ENCODE results near the gene LBX2.

Gene LBX2

GRCh38 chr2:74502720-74503505, 3.5 kb upstream of the LBX2 start:
- Histone ChIP-seq H3K79me2 (ENCODE audit: insufficient read depth, low read length) (peaks cover 23% of the 10 kb centered on the region), H3K9me2 (replicated peaks; ENCODE audit: low read depth, low read length) (no peaks in the 10 kb centered on the region), H2AFZ (ENCODE audit: low read length) (peak overlapping the region; percentile 83), H3K4me1 (ENCODE audit: insufficient read depth, low read length, poor library complexity, severe bottlenecking) (peaks cover 20% of the 10 kb centered on the region), H4K20me1 (ENCODE audit: insufficient read depth, low read length, poor library complexity, severe bottlenecking) (no peaks in the 10 kb centered on the region), H3K4me3 (ENCODE audit: low read length, poor library complexity, severe bottlenecking) (peak overlapping the region; percentile 77), H3K27me3 (ENCODE audit: insufficient read depth, low read length, poor library complexity, severe bottlenecking) (no peaks in the 10 kb centered on the region), H3K9ac (ENCODE audit: low read depth, low read length, poor library complexity, severe bottlenecking) (peak overlapping the region; percentile 80), H3K9me3 (ENCODE audit: insufficient read depth, low read depth, low read length) (no peaks in the 10 kb centered on the region), H3K4me2 (ENCODE audit: low read depth, low read length, poor library complexity, severe bottlenecking) (peak overlapping the region; percentile 99), H3F3A (ENCODE audit: low read depth) (no peaks in the 10 kb centered on the region), H3K36me3 (ENCODE audit: insufficient read depth, low read length) (no peaks in the 10 kb centered on the region)
- TF ChIP-seq EZH2phosphoT487 (IDR thresholded peaks at IDR 0.05; ENCODE audit: borderline replicate concordance) (no peak), CTCF (conservative IDR thresholded peaks at IDR 0.05; ENCODE audit: low read length) (peak; percentile 53)

GRCh38 chr2:74502147-74502719, 2.8 kb upstream of the LBX2 start:
- Histone ChIP-seq H3K36me3 (ENCODE audit: insufficient read depth, low read length) (no peaks in the 10 kb centered on the region), H3K27me3 (ENCODE audit: insufficient read depth, low read length, poor library complexity, severe bottlenecking) (no peaks in the 10 kb centered on the region), H3K4me3 (ENCODE audit: low read length, poor library complexity, severe bottlenecking) (peak overlapping the region; percentile 77), H3K4me2 (ENCODE audit: low read depth, low read length, poor library complexity, severe bottlenecking) (peak overlapping the region; percentile 99), H4K20me1 (ENCODE audit: insufficient read depth, low read length, poor library complexity, severe bottlenecking) (no peaks in the 10 kb centered on the region), H3K79me2 (ENCODE audit: insufficient read depth, low read length) (peaks cover 23% of the 10 kb centered on the region), H3K9me3 (ENCODE audit: insufficient read depth, low read depth, low read length) (no peaks in the 10 kb centered on the region), H3F3A (ENCODE audit: low read depth) (no peaks in the 10 kb centered on the region), H3K4me1 (ENCODE audit: insufficient read depth, low read length, poor library complexity, severe bottlenecking) (peaks cover 18% of the 10 kb centered on the region), H3K9ac (ENCODE audit: low read depth, low read length, poor library complexity, severe bottlenecking) (peak overlapping the region; percentile 80), H2AFZ (ENCODE audit: low read length) (0 out of 2 replicates have a peak overlapping the region, but pooled peaks have one; percentile 83), H3K9me2 (replicated peaks; ENCODE audit: low read depth, low read length) (no peaks in the 10 kb centered on the region)
- TF ChIP-seq EZH2phosphoT487 (IDR thresholded peaks at IDR 0.05; ENCODE audit: borderline replicate concordance) (no peak), CTCF (conservative IDR thresholded peaks at IDR 0.05; ENCODE audit: low read length) (no peak)

- Histone ChIP-seq H3K79me2 (ENCODE audit: insufficient read depth, low read length) (peaks cover 18% of the 10 kb centered on the region), H4K20me1 (ENCODE audit: insufficient read depth, low read length, poor library complexity, severe bottlenecking) (no peaks in the 10 kb centered on the region), H3K4me2 (ENCODE audit: low read depth, low read length, poor library complexity, severe bottlenecking) (peak overlapping the region; percentile 99), H3F3A (ENCODE audit: low read depth) (no peaks in the 10 kb centered on the region), H2AFZ (ENCODE audit: low read length) (no peak overlapping the region), H3K4me3 (ENCODE audit: low read length, poor library complexity, severe bottlenecking) (no peak overlapping the region), H3K9ac (ENCODE audit: low read depth, low read length, poor library complexity, severe bottlenecking) (peak overlapping the region; percentile 26), H3K4me1 (ENCODE audit: insufficient read depth, low read length, poor library complexity, severe bottlenecking) (peaks cover 12% of the 10 kb centered on the region), H3K9me2 (replicated peaks; ENCODE audit: low read depth, low read length) (no peaks in the 10 kb centered on the region), H3K9me3 (ENCODE audit: insufficient read depth, low read depth, low read length) (no peaks in the 10 kb centered on the region), H3K36me3 (ENCODE audit: insufficient read depth, low read length) (no peaks in the 10 kb centered on the region), H3K27me3 (ENCODE audit: insufficient read depth, low read length, poor library complexity, severe bottlenecking) (no peaks in the 10 kb centered on the region)
- no peak for TF ChIP-seq CTCF (conservative IDR thresholded peaks at IDR 0.05; ENCODE audit: low read length)
- no peak for TF ChIP-seq EZH2phosphoT487 (IDR thresholded peaks at IDR 0.05; ENCODE audit: borderline replicate concordance)
These were observed 2.1 kb upstream of the LBX2 start for GRCh38 chr2:74501335-74502071.
